ENCODE measurements around the gene LRRC8C.

DNA sequence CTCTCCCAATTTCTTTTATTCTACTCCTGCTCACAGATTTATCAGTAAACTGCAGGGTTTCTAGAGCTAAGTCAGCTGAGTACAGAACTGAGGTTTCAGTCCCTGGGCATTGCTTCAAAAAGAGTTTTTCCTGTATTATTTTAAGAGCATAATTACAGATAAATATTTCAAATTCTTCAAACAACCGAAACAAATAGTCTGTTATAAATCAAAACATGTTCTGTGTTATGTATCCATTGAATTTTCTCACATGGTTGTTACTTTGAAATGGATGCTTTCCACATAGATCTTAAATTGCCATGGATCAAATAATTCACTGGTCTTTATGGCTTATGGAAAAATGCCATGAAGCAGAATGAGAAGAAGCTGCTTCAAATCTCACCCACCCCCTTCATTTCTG is 64.5 kb downstream of the LRRC8C start:
- TF ChIP-seq EZH2 (IDR thresholded peaks at IDR 0.05; ENCODE audit: insufficient read depth, poor library complexity, severe bottlenecking) (no peak), EZH2phosphoT487 (IDR thresholded peaks at IDR 0.05; ENCODE audit: insufficient read depth, low read depth) (no peak)
